H9 (cell line): Measurements from ENCODE around the gene ATG7. TPM values are rescaled to one million over a fixed set of nuclear protein-coding genes. Genes with fewer than 3 reads are reported as not detected.

ENCODE experiments used
- DNase-seq: peaks from one replicate; pipeline ENCODE4 v3.0.0-alpha.2; 2017
- H2AFZ ChIP-seq: one replicate; pipeline ENCODE4 v1.6.1; 2013; ENCODE audit warnings: mild to moderate bottlenecking, low read length, control low read depth, moderate library complexity
- H2AK5ac ChIP-seq: 2 replicates; pipeline ENCODE4 v1.6.1; 2013; ENCODE audit warnings: low read length, control low read depth, mixed read lengths; ENCODE audit not compliant: insufficient read length
- H2BK120ac ChIP-seq: one replicate; pipeline ENCODE4 v1.6.1; 2013; ENCODE audit warnings: low read depth, mild to moderate bottlenecking, low read length, control low read depth, inconsistent platforms; ENCODE audit not compliant: poor library complexity, severe bottlenecking
- H2BK12ac ChIP-seq: 2 replicates; pipeline ENCODE4 v1.6.1; 2013; ENCODE audit warnings: low read length, control low read depth, mixed read lengths, low read depth; ENCODE audit not compliant: insufficient read length
- H2BK15ac ChIP-seq: 2 replicates; pipeline ENCODE4 v1.6.1; 2013; ENCODE audit warnings: low read depth, low read length, control low read depth
- H2BK20ac ChIP-seq: one replicate; pipeline ENCODE4 v1.6.1; 2013; ENCODE audit warnings: low read depth, mild to moderate bottlenecking, low read length, control low read depth, inconsistent platforms; ENCODE audit not compliant: poor library complexity, severe bottlenecking
- H2BK5ac ChIP-seq: 2 replicates; pipeline ENCODE4 v1.6.1; 2013; ENCODE audit warnings: low read length, control low read depth, mixed read lengths; ENCODE audit not compliant: insufficient read length
- H3K14ac ChIP-seq: 2 replicates; pipeline ENCODE4 v1.6.1; 2013; ENCODE audit warnings: low read length, control low read depth; ENCODE audit not compliant: insufficient read depth
- H3K18ac ChIP-seq: 2 replicates; pipeline ENCODE4 v1.6.1; 2013; ENCODE audit warnings: low read depth, mild to moderate bottlenecking, mixed read lengths, low read length, control low read depth; ENCODE audit not compliant: insufficient read length
- H3K23ac ChIP-seq: 2 replicates; pipeline ENCODE4 v1.6.1; 2013; ENCODE audit warnings: low read length, control low read depth, mixed read lengths, low read depth; ENCODE audit not compliant: insufficient read length
- H3K23me2 ChIP-seq: 2 replicates; pipeline ENCODE4 v1.6.1; 2013; ENCODE audit warnings: low read depth, mild to moderate bottlenecking, mixed read lengths, low read length, control low read depth; ENCODE audit not compliant: insufficient read length, poor library complexity, severe bottlenecking
- H3K27ac ChIP-seq: 2 replicates; pipeline ENCODE4 v1.5.1; 2013; ENCODE audit warnings: low read length, control low read depth, mixed read lengths, low read depth; ENCODE audit not compliant: insufficient read length
- H3K27me3 ChIP-seq: 2 replicates; pipeline ENCODE4 v1.6.1; 2013; ENCODE audit warnings: low read length, control low read depth, inconsistent platforms; ENCODE audit not compliant: insufficient read depth
- H3K4ac ChIP-seq: 2 replicates; pipeline ENCODE4 v1.6.1; 2013; ENCODE audit warnings: low read depth, mild to moderate bottlenecking, control low read depth, inconsistent platforms, low read length, moderate library complexity
- H3K4me1 ChIP-seq: 2 replicates; pipeline ENCODE4 v1.6.1; 2013; ENCODE audit warnings: low read length, control low read depth, inconsistent platforms; ENCODE audit not compliant: insufficient read depth
- H3K4me2 ChIP-seq: 2 replicates; pipeline ENCODE4 v1.6.1; 2013; ENCODE audit warnings: low read length, control low read depth, mixed read lengths; ENCODE audit not compliant: insufficient read length, insufficient read depth
- H3K56ac ChIP-seq: 2 replicates; pipeline ENCODE4 v1.6.1; 2013; ENCODE audit warnings: low read depth, mild to moderate bottlenecking, mixed read lengths, low read length, control low read depth; ENCODE audit not compliant: insufficient read length
- H3K79me1 ChIP-seq: 2 replicates; pipeline ENCODE4 v1.6.1; 2013; ENCODE audit warnings: low read depth, mild to moderate bottlenecking, moderate library complexity, low read length, control low read depth, inconsistent platforms; ENCODE audit not compliant: insufficient read depth, poor library complexity, severe bottlenecking
- H3K79me2 ChIP-seq: 2 replicates; pipeline ENCODE4 v1.6.1; 2013; ENCODE audit warnings: low read length, control low read depth, inconsistent platforms; ENCODE audit not compliant: insufficient read depth
- H3K9ac ChIP-seq: 2 replicates; pipeline ENCODE4 v1.6.1; 2013; ENCODE audit warnings: low read length, control low read depth, mixed read lengths; ENCODE audit not compliant: insufficient read length; ENCODE audit errors: extremely low read depth
- H3K9me3 ChIP-seq: one replicate; pipeline ENCODE4 v1.6.1; 2013; ENCODE audit warnings: low read depth, low read length, inconsistent platforms; ENCODE audit not compliant: control insufficient read depth
- H3T11ph ChIP-seq: one replicate; pipeline ENCODE4 v1.6.1; 2013; ENCODE audit warnings: mild to moderate bottlenecking, low read length, control low read depth, inconsistent platforms
- H4K20me1 ChIP-seq: one replicate; pipeline ENCODE4 v1.6.1; 2013; ENCODE audit not compliant: control insufficient read depth, insufficient read length, insufficient read depth
- H4K5ac ChIP-seq: 2 replicates; pipeline ENCODE4 v1.6.1; 2013; ENCODE audit warnings: low read depth, mild to moderate bottlenecking, mixed read lengths, low read length, control low read depth; ENCODE audit not compliant: insufficient read length
- H4K8ac ChIP-seq: replicated peaks from 2 replicates; pipeline ENCODE4 v1.6.1; 2013; ENCODE audit warnings: low read length, control low read depth, mixed read lengths, low read depth; ENCODE audit not compliant: insufficient read length
- H4K91ac ChIP-seq: 2 replicates; pipeline ENCODE4 v1.6.1; 2013; ENCODE audit warnings: low read depth, mild to moderate bottlenecking, moderate library complexity, mixed read lengths, low read length, control low read depth; ENCODE audit not compliant: insufficient read length
- H3K27ac Mint-ChIP-seq, 3 experiments: 2 replicates in 2 of 3; 3 replicates in 1 of 3; pipeline ENCODE4 v1.8.0; 2020 to 2021; ENCODE audit warnings: mixed read lengths in 3 of 3, mild to moderate bottlenecking in 1 of 3, moderate library complexity in 1 of 3
- H3K27me3 Mint-ChIP-seq: 2 replicates; pipeline ENCODE4 v1.8.0; 2021; ENCODE audit warnings: low read depth, mild to moderate bottlenecking, moderate library complexity, mixed read lengths
- H3K36me3 Mint-ChIP-seq, 3 experiments: 2 replicates in 2 of 3; 3 replicates in 1 of 3; pipeline ENCODE4 v1.8.0; 2020 to 2021; ENCODE audit warnings: low read depth in 3 of 3, mixed read lengths in 3 of 3; ENCODE audit not compliant: insufficient read depth in 1 of 3
- H3K4me1 Mint-ChIP-seq, 2 experiments: 2 replicates each; pipeline ENCODE4 v1.8.0; 2020; ENCODE audit warnings: mixed read lengths in 2 of 2
- H3K4me3 Mint-ChIP-seq, 2 experiments: 2 replicates in 1 of 2; 3 replicates in 1 of 2; pipeline ENCODE4 v1.8.0; 2020 to 2021; ENCODE audit warnings: mild to moderate bottlenecking in 2 of 2, mixed read lengths in 2 of 2, moderate library complexity in 1 of 2
- H3K9me3 Mint-ChIP-seq, 2 experiments: 2 replicates in 1 of 2; 3 replicates in 1 of 2; pipeline ENCODE4 v1.8.0; 2020; ENCODE audit warnings: mild to moderate bottlenecking in 2 of 2, mixed read lengths in 2 of 2, moderate library complexity in 1 of 2
- WGBS: extraction: QIAGEN DNeasy Blood & Tissue Kit; methylation state at CpG from one replicate; pipeline ENCODE4 v1.1.7; 2013; ENCODE audit warnings: missing lambda C conversion rate, low lambda C conversion rate, mixed read lengths; ENCODE audit not compliant: insufficient read length; ENCODE audit errors: extremely low coverage; 5-methylcytosine and 5-hydroxymethylcytosine counted together
- long read RNA-seq: library from polyadenylated mRNA; unstranded; transcript quantifications from one replicate; pipeline ENCODE4 v2.0.0, GENCODE V29; 2020
- total RNA-seq: library from RNA; stranded (reverse); gene quantifications from 2 replicates; pipeline ENCODE4 v1.2.1, GENCODE V29; 2021
- TF ChIP-seq, protein P1 (sequence below): fragments of 200-600 bp; sonication (generic); conservative IDR thresholded peaks from 3 replicates; pipeline ENCODE4 v1.8.0; 2021; ENCODE audit warnings: antibody characterized with exemption, mild to moderate bottlenecking

Gene ATG7, protein sequence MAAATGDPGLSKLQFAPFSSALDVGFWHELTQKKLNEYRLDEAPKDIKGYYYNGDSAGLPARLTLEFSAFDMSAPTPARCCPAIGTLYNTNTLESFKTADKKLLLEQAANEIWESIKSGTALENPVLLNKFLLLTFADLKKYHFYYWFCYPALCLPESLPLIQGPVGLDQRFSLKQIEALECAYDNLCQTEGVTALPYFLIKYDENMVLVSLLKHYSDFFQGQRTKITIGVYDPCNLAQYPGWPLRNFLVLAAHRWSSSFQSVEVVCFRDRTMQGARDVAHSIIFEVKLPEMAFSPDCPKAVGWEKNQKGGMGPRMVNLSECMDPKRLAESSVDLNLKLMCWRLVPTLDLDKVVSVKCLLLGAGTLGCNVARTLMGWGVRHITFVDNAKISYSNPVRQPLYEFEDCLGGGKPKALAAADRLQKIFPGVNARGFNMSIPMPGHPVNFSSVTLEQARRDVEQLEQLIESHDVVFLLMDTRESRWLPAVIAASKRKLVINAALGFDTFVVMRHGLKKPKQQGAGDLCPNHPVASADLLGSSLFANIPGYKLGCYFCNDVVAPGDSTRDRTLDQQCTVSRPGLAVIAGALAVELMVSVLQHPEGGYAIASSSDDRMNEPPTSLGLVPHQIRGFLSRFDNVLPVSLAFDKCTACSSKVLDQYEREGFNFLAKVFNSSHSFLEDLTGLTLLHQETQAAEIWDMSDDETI
- 17.9 and 22.1 TPM in 2 replicates for total RNA-seq
- long read RNA-seq, full-length matches to known transcripts = 104 of 169 reads
- long read RNA-seq, partial matches to known transcripts = 19 of 169 reads
- long read RNA-seq, other reads (novel, unspliced or antisense) = 46 of 169 reads

DNA sequence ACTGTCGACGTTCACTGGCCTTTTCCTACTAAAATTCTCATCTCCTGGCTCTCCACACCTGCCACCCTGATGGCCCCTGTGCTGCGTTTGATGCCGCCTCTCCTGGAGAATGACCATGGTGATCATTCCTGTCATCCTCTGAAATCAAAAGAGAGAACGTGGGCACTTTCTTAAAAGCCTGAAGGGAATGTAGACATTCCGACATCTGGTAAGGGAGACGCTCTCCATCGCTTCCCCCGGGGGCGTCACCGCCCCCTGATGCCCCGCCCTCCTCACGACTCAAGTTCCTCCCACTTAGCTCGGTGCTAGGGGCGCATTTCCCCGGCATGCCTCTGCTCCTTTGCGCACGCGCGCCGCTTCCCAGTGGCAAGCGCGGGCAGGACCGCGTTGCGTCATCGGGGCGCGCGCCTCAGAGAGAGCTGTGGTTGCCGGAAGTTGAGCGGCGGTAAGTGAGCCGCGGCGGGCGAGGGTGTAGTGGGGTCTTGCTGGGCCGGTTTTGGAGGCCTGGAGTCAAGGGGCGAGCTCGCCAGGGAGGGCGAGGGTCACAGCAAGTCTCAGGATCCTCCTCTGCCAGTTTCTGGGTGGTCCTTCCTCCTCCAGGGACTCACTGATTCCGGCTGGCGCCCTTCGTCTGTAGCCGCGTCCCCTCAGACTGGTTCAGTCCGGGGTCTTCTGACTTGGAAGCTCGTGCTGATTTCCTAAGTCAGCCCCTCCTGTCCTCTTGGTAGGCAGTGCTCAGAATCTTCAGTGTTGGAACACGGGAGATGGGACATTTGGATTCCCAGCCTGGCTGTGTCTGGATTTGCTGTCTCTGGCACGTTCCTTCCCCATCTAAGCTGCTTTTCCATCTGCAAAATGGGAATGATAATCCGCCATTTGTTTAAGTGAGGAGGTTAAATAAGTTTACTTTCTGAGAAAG, at the start of gene ATG7:
TSS of gene ATG7 (plus strand) at position 412 of the 919 bp plus-strand sequence. CDS start 26,299 bp downstream, outside the sequence.
- peak within 1 kb of the TSS; percentile 63 for H3T11ph ChIP-seq
- H2BK20ac ChIP-seq = no peak within 1 kb of the TSS
- peaks cover 9% of the 10 kb centered on the region for H3K27me3 Mint-ChIP-seq
- peak within 1 kb of the TSS; percentile 95 for H2AFZ ChIP-seq
- no peaks in the 10 kb centered on the region for H3K9me3 ChIP-seq
- H3K36me3 Mint-ChIP-seq = peaks cover 0 to 3% (median 0%) of the 10 kb centered on the region in 3 experiments; a peak in 2 of 7 replicates
- no peak within 1 kb of the TSS for H2BK15ac ChIP-seq
- H3K27ac ChIP-seq = peak within 1 kb of the TSS; percentile 66
- peak within 1 kb of the TSS; percentile 96 to 98 for H3K4me3 Mint-ChIP-seq
- peak within 1 kb of the TSS; percentile 49 for H3K4ac ChIP-seq
- H2AK5ac ChIP-seq = no peak within 1 kb of the TSS
- H4K20me1 ChIP-seq = no peaks in the 10 kb centered on the region
- peak within 1 kb of the TSS; percentile 99 for H3K18ac ChIP-seq
- H2BK120ac ChIP-seq = no peak within 1 kb of the TSS
- H3K14ac ChIP-seq = peak within 1 kb of the TSS; percentile 99
- peak within 1 kb of the TSS; percentile 94 to 100 (median 99) for H3K27ac Mint-ChIP-seq
- H3K9ac ChIP-seq = peak within 1 kb of the TSS; percentile 100
- peak within 1 kb of the TSS; percentile 62 for H4K91ac ChIP-seq
- H3K23me2 ChIP-seq = peaks cover 13% of the 10 kb centered on the region
- peaks cover 0 to under 1% of the 10 kb centered on the region in 2 experiments; a peak in 2 of 5 replicates for H3K9me3 Mint-ChIP-seq
- H3K27me3 ChIP-seq = no peaks in the 10 kb centered on the region
- H4K8ac ChIP-seq = peak within 1 kb of the TSS; percentile 99
- H3K79me1 ChIP-seq = peaks cover 4% of the 10 kb centered on the region
- peak within 1 kb of the TSS; percentile 97 for H4K5ac ChIP-seq
- H3K4me1 ChIP-seq = 0 out of 2 replicates have a peak, but pooled peaks cover 5% of the 10 kb centered on the region
- H3K4me1 Mint-ChIP-seq = peaks cover 12 to 14% of the 10 kb centered on the region in 2 experiments
- no peak within 1 kb of the TSS for H3K56ac ChIP-seq
- H2BK5ac ChIP-seq = peak within 1 kb of the TSS; percentile 90
- H2BK12ac ChIP-seq = no peak within 1 kb of the TSS
- peaks cover 4% of the 10 kb centered on the region; the same call in 1 of the 2 replicates for H3K79me2 ChIP-seq
- no peak within 1 kb of the TSS for H3K23ac ChIP-seq
- DNase-seq = peak; percentile 97
- no CpG with 5 or more reads among the region's 51 CpGs for WGBS
- TF ChIP-seq, protein P1, sequence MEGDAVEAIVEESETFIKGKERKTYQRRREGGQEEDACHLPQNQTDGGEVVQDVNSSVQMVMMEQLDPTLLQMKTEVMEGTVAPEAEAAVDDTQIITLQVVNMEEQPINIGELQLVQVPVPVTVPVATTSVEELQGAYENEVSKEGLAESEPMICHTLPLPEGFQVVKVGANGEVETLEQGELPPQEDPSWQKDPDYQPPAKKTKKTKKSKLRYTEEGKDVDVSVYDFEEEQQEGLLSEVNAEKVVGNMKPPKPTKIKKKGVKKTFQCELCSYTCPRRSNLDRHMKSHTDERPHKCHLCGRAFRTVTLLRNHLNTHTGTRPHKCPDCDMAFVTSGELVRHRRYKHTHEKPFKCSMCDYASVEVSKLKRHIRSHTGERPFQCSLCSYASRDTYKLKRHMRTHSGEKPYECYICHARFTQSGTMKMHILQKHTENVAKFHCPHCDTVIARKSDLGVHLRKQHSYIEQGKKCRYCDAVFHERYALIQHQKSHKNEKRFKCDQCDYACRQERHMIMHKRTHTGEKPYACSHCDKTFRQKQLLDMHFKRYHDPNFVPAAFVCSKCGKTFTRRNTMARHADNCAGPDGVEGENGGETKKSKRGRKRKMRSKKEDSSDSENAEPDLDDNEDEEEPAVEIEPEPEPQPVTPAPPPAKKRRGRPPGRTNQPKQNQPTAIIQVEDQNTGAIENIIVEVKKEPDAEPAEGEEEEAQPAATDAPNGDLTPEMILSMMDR = no peak
- H3K4me2 ChIP-seq = peak within 1 kb of the TSS; percentile 95
